HG03469 (cell line): Measurements from ENCODE around the gene KLHL17.
"Not testable (repeated sequence)": the region's sequence is repeated elsewhere in the genome, so short reads cannot be mapped to it uniquely, and the experiment has no call there.

Experiments
- ATAC-seq: cut with Tn5 transposase; IDR thresholded peaks from one replicate; pipeline ENCODE4 v1.9.1; 2021; ENCODE audit warnings: mild to moderate bottlenecking, moderate library complexity, moderate number of reproducible peaks; ENCODE audit not compliant: unreplicated experiment

The KLHL17 gene

GRCh38 chr1:978835-979743, 18.7 kb downstream of the KLHL17 start:
- ATAC-seq = no peak

GRCh38 chr1:979744-980072, 19.3 kb downstream of the KLHL17 start:
- no peak for ATAC-seq

- no peak for ATAC-seq
Observed at GRCh38 chr1:980137-980571, 19.8 kb downstream of the KLHL17 start.

GRCh38 chr1:980602-981395, 20.4 kb downstream of the KLHL17 start:
- ATAC-seq = no peak

GRCh38 chr1:981491-981954, 21.1 kb downstream of the KLHL17 start:
- no peak for ATAC-seq

- ATAC-seq = no peak
Observed at GRCh38 chr1:981955-982558, 21.7 kb downstream of the KLHL17 start, which contains the start of gene PERM1. TSS of gene PERM1 (minus strand) at chr1:982093. CDS start at chr1:981029, 1,064 bp downstream.

GRCh38 chr1:982765-983436, 22.5 kb downstream of the KLHL17 start:
- ATAC-seq = no peak

GRCh38 chr1:983798-984475, 23.6 kb downstream of the KLHL17 start:
- no peak for ATAC-seq

GRCh38 chr1:984476-984814, 24.1 kb downstream of the KLHL17 start:
- no peak for ATAC-seq

GRCh38 chr1:985126-985525, 24.7 kb downstream of the KLHL17 start:
- ATAC-seq = no peak

- not testable (repeated sequence) for ATAC-seq
Observed at GRCh38 chr1:988061-988460, 27.7 kb downstream of the KLHL17 start.

- not testable (repeated sequence) for ATAC-seq
Observed at GRCh38 chr1:991275-991674, 30.9 kb downstream of the KLHL17 start.

- ATAC-seq = no peak
Observed at GRCh38 chr1:991895-992294, 31.5 kb downstream of the KLHL17 start.

GRCh38 chr1:992362-992761, 32.0 kb downstream of the KLHL17 start:
- ATAC-seq = no peak

- no peak for ATAC-seq
Observed at GRCh38 chr1:993379-993995, 33.1 kb downstream of the KLHL17 start.

GRCh38 chr1:994546-994945, 34.2 kb downstream of the KLHL17 start:
- not testable (repeated sequence) for ATAC-seq

- no peak for ATAC-seq
Observed at GRCh38 chr1:995665-996633, 35.6 kb downstream of the KLHL17 start.

GRCh38 chr1:996851-997712, 36.7 kb downstream of the KLHL17 start:
- ATAC-seq = no peak
